Uterus (tissue), 2 donors: ENCODE results near the gene TRIM24.

Experiments
- CTCF ChIP-seq, 4 experiments: fragments of 200-600 bp in 2 of 4; fragments of 450-650 bp in 2 of 4; sonication (generic) in 2 of 4; IDR thresholded peaks; one replicate each; pipeline ENCODE4 v1.5.1; 2016 to 2019; ENCODE audit warnings: antibody characterized with exemption in 4 of 4, mild to moderate bottlenecking in 2 of 4, moderate library complexity in 1 of 4
- POLR2A ChIP-seq, 2 donors: fragments of 450-650 bp; IDR thresholded peaks; one replicate each; pipeline ENCODE4 v1.6.1; 2016; ENCODE audit warnings: antibody characterized with exemption in 2 of 2, mild to moderate bottlenecking in 1 of 2, moderate library complexity in 1 of 2

DNA sequence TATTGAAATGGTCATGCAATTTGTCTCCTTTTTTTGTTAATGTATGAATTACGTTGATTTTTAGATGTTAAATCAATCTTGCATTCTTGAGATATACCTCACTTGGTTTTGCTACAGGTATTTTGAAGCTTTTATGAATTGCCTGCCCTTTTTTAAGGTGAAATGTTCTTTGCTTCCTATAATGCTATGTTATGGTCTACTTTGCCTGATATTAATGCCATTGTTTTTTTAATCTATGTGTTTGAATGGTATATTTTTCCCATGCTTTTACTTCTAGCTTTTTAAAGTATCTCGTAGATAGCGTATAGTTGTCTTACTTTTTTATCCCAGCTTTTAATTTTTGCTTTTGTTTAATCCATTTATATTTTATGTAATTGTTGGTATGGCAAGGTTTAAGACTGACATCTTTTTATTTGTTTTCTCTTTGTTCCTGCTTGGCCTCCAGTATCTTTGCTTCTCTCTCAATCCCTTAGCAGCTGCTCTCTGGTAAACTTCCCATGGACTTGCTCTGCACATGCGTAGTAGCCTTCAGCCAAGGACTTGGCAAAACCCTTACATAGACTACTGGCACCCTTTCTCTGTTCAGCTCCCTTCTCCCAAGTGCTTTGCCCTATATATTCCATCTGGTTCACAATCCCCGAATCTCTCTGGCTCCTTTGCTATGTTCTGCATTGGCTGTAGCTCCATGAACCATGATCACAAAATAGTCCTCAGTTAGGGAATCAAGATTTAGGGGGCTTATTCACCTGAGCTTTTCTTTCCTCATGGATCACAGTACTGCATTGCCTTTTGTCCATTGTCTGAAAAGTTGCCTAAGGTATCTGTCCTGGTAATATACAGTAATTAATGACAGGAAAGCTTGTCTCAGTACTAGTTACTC, 8.4 kb downstream of the TRIM24 start:
- TF ChIP-seq CTCF (IDR thresholded peaks at IDR 0.05) (no peak), POLR2A (IDR thresholded peaks at IDR 0.05) (no peak)
